Stimulated activated CD8-positive, alpha-beta memory T cell treated with anti-CD3 and anti-CD28 coated beads, Interleukin-15, amount 100 ng/mL, for 48 hours (primary cell): ENCODE results near the gene NAXE.
"Not testable (repeated sequence)": the region's sequence is repeated elsewhere in the genome, so short reads cannot be mapped to it uniquely, and the experiment has no call there.

Experiments
- DNase-seq, 2 donors: peaks; one replicate each; pipeline ENCODE4 v3.0.0-alpha.2; 2020; ENCODE audit warnings: low read depth in 2 of 2

NAXE gene

DNA sequence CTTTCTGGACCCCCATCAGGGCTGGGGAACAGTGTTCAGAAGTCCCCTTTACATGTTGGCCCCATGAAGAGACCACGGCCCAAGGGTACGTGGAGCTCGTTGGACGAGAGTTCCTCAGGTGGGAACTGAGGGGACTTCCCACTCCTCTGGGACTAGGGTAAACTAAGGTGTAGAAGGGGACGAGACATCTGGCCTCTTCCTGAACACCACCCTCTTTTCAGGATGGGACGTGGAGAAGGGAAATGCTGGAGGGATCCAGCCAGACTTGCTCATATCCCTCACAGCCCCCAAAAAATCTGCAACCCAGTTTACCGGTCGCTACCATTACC lies 2.0 kb downstream of the NAXE start:
- no peak for DNase-seq

DNA sequence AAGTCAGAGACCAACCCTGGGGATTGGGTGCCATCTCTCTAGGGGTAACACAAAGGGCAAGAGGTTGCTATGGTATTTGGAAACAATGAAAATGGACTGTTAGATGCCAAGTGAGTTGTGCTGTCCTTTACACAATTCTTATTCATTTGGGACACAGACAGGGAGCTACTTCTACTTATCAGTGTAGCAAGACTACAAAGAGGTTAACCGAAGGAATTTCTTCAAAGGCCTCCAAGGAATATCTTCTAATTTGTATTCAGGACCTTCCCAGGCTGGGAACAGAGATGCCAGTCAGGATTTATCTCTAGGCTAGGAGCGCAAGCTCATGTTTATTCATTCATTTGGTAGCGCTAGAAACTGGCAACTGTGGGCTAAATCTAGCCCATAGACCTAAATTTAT lies 2.6 kb downstream of the NAXE start:
- no peak for DNase-seq

DNA sequence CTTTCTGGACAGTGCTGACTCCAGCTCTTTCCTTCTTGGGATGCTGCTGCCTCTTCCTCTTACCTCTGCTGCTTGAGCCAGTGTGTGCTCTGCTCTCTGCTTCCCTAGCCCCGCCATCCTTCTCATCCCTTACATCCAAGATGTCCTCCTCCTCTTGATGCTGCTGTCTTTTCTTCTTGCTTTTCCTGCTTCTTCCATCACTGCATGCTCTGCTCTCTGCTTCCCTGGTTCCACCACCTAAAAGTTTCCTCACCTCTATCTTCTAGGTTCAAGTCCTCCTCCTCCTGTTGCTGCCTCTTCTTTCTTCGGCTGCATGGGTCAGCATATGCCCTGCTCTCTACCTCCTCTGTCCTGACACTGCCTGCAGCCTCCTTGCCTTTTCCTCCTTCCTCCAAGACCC lies 3.4 kb downstream of the NAXE start:
- DNase-seq, result no peak

DNA sequence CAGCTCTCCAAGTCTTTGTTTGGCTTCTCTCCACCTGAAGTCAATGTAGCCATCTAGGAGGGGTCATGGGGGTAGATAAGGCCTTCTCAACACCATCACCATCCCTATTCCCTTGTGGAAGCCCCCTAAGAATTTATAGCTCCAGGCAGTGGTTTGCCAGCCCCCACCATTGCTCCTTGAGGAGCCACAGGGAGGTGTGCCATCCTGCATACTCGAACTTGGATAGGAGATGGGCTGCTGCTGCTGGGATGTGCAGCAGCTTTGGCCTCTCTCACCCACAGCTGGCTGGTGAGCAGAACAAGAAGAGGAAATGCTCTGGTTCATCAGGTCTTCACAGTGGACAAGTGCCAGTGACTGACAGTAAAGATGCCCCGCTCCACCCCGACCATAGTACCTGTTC lies 4.8 kb downstream of the NAXE start:
- no peak for DNase-seq

DNA sequence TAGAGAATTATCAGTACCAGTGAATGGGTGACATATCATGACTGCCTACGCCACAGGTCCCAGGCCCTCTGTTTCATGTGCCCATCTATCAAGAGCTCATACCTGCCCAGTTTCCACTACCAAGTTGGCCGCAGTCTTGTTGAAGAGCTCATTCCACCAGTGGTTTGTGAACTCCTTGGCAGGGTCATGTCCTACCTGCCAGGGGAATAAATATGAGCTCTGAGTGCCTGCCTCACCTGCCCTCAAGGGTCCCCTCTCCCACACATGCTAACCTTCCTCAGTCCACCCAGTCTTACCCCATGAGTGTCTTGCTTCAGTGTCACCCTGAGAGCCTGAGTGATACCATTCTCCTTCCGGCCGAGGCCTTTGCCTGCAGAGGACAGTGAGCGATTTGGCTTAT lies 6.5 kb downstream of the NAXE start:
- no peak for DNase-seq

DNA sequence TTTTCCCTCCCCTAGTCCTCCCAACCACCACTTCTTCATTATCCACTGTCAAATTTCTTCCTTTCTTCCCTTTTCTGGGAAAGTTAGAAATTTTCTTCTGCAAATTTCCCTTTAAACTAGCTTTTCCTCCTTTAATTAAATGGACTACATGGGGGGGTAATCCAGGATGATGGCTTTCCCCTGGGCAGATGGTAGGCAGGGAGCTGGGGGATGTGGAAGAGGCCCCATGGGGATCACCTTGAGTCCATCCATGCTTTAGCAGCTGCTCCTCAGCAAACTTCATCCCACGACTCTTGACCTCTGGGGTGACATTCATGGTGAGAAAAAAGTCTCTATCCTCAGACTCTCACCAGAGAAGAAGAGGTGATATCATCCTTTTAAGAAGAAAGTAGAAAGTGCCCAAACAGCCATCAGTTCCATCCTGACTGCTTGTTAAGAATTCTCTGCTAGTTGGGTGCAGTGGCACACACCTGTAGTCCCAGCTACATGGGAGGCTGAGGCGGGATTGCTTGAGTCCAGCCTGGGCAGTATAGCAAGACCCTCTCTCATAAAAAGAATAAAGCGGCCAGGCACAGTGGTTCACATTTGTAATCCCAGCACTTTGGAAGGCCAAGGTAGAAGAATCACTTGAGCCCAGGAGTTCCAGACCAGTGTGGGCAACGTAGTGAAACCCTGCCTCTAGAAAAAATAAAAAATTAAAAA lies 7.3 kb downstream of the NAXE start:
- no peak for DNase-seq

DNA sequence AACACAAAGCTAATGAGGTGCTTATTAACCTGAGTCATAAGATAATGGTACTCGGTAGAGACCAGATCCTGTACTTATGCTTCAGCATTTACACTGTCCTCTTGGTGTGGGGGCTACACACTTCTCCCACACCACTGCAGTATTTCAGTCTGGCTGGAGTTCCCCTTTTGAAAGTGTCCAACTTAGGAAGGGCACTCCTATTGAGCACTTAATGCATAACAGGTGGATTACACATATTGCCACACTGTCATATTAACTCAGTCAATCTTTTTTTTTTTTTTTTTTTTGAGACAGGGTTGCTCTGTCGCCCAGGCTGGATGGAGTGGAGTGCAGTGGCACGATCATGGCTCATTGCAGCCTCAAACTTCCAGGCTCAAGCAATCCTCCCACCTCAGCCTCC lies 8.2 kb downstream of the NAXE start:
- no peak for DNase-seq

DNA sequence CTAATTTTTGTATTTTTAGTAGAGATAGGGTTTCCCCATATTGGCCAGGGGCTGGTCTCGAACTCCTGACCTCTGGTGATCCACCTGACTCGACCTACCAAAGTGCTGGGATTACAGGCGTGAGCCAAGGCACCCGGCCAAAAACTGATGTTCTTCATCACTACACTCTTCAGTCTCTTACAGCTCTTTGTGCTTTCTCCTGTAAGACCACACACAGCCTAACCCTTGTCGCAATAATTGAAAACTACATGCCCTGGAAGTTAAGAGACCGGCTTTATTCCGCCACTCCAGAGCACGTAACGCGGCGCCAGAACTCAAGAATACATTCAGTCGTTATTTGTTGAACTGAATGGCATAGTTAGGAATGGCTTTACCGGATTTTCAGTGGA lies 9.2 kb downstream of the NAXE start:
- no peak for DNase-seq

DNA sequence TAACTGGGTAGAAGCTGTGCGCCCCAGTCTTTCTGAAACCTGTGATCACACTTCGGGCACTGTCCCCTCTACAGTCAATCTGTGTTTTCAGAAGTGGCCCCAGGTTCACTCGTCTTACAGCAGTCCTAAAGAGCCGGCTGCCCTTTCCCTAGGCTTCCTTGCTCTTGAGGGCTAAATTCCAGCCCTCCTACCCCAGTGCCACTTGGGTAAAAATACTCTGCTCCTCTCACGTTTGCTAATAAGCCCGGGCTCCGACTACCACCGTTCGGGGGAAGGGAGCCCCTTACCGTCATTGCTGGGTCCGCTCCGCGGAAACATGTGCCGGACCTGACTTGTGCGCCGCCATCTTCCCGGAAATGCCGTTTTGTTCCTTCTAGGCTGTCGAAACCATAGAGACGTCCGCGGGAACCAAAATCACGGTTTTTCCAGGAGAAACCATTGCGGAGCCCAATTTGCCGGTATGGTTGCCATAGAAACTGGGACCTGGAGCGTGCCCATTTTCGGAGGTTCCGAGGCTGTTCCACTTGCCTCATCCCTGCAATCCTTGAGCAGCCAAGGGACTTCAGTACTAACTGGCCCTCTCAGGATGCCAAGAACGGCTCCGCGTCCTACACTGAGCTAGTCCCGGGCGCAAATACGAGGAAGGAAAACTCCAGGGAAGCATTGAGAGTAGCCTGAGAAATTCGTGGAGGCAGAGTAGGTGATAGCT lies 9.7 kb downstream of the NAXE start, which contains the start of gene GPATCH4:
GPATCH4 (minus strand) TSS at position 358 of the 709 bp plus-strand sequence.
- peak; percentile 71 to 72 for DNase-seq

DNA sequence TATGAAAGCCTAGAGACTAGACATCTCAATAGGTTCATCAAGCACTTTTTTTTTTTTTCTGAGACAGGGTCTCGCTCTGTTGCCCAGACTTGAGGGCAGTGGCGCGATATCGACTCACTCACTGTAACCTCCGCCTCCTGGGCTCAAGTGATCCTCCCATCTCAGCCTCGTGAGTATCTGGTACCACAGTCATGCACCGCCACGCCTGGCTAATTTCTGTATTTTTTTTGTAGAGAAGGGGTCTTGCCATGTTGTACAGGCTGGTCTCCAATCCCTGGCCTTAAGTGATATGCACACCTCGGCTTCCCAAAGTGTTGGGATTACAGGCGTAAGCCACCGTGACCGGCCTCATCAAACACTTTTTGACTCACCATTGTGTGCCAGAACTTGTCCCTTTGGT lies 10.3 kb downstream of the NAXE start:
- DNase-seq, result no peak

DNA sequence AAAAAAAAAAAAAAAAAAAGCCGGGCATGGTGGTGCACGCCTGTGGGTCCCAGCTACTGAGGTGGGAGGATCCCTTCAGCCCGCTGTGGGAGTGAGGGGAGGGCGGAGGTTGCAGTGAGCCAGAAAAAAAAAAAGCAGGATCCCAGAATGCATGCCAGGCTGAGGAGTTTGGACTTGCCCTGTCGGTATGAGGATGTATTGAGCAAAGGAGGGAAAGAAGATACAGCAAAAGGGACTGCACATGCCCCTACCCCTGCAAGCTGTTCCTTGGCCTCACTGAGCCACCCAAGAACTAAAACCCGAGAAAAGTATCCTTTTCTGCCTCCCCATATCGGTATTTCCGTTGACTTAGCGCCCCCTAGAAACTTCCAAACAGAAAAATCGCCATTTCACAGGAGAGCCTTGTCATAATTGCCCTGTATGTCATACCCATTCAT lies 11.0 kb downstream of the NAXE start:
- no peak for DNase-seq

DNA sequence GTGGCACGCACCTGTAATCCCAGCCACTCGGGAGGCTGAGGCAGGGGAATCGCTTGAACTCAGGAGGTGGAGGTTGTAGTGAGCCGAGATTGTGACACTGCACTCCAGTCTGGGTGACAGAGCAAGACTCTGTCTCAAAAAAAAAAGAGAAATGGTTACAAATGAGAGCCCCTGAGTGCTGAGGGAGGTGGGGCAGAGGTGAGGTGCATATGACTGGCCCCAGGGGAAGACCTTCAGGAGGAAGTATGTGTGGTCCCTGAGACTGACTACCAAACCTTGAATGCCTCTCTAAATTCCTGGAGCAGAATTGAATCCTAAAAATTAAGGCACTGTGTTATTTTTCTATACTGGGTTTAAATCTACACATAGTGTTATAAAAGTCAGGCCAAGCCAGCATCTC lies 15.8 kb downstream of the NAXE start:
- DNase-seq, result not testable (repeated sequence)

DNA sequence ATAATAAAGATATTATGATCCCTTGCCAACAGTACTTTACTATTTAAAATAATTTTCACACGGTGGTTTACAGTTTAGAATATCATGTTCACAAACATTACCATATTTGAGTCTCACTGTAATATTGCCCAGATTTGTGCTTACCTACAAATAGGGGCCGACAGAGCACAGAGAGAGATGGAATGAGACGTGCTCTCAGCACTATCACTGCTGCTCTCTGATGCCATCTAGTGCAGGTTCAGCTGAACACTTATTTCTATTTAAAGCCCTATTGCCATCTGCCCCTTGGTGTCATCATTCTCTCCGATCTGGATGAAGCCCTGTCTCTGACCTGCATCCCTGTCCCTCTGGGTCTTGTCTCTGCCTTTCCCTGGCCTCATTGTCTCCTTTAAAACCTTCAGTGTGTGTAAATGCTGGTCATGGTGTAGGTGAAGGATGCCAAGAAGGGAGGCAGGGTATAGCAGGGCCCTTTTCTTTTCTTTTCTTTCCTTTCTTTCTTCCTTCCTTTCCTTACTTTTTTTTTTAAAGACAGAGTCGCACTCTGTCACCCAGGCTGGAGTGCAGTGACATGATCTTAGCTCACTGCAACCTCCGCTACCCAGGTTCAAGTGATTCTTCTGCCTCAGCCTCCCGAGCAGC lies 16.6 kb downstream of the NAXE start:
- peak in 1 of 2 donors; percentile 32 for DNase-seq

DNA sequence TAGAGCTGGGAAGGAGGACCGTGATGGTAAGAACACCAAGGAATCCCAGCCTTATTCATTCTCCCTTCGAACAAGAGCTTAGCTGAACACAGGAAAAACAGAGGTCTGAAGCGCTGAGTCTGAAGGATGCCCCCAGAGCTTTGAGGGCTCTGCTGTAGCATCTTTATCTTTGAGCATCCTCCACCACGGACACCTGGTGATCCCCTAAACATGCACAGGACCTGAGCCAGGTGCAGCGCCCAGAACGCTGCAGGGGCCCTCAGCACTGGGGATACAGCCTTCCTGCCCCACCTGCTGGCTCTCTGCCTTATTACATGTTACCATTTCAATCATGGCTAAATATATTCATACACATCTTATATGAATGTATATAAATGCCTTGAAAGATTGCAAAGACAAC lies 17.4 kb downstream of the NAXE start:
- no peak for DNase-seq

DNA sequence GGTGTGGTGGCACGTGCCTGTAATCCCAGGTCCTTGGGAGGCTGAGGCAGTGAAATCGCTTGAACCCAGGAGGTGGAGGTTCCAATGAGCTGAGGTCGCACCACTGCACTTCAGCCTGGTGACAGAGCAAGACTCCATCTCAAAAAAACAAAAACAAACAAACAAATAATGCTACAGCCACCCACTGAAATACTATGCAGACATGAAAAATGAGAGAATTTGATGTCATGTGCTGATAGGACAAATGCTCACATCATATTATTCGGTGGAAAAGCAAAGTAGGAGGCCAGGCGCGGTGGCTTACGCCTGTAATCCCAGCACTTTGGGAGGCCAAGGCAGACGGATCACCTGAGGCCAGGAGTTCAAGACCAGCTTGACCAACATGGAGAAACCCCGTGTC lies 18.5 kb downstream of the NAXE start:
- not testable (repeated sequence) for DNase-seq

DNA sequence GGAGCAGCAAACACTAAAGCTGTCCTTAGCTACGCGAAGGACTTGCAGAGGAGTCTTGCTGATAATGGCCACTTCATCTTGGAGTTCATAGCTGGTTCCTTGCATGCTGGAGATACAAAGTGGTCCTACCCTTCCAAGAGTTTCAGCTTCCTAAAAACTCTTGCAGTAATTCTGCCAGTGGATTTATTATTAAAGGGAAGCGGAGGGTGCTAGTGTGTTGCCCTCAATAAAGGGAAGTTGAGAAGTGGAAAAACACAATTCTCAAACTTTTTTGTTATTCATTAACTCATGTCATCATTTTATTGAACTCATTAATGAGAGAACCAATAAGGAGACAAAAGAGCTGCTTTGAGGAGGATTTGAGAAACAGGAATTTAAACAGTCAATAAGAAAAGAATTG lies 21.1 kb downstream of the NAXE start:
- DNase-seq, result no peak

DNA sequence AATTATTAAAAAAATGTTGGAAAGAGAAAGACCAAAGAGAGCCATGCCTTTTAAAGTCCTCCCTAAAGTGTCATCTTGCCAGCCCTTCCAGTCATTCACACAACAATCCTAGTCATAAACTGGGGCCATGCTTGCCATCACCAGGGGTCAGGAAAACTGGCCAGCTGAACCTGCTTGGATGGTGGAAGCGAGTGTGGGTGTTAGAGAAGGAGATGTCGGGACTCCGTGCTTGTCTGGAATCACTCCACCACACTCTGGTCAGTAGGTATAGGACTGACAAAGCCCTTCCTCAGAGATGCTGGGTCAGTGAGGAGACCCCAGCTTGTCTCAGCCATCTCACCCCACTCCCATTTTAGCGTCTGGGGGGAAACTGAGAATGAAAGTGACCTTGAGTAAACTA lies 24.4 kb downstream of the NAXE start:
- DNase-seq, result no peak

DNA sequence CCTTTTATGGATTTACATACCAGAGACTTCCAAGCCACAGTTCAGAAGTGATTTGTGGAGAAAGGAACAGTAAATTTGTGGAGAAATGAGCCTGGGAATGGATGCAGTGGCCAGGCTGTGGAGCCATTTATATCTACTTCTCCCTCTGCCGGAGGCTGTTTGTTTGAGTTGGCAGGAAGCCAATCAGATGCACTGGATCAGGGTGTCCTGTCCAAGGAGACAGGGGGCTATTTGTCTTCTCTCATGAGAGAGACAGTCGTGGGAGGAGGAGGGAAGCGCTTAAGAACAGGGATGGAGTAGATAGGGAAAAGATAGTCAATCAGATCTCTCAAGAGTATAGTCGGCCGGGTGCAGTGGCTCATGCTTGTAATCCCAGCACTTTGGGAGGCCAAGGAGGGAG lies 24.9 kb downstream of the NAXE start:
- no peak for DNase-seq

DNA sequence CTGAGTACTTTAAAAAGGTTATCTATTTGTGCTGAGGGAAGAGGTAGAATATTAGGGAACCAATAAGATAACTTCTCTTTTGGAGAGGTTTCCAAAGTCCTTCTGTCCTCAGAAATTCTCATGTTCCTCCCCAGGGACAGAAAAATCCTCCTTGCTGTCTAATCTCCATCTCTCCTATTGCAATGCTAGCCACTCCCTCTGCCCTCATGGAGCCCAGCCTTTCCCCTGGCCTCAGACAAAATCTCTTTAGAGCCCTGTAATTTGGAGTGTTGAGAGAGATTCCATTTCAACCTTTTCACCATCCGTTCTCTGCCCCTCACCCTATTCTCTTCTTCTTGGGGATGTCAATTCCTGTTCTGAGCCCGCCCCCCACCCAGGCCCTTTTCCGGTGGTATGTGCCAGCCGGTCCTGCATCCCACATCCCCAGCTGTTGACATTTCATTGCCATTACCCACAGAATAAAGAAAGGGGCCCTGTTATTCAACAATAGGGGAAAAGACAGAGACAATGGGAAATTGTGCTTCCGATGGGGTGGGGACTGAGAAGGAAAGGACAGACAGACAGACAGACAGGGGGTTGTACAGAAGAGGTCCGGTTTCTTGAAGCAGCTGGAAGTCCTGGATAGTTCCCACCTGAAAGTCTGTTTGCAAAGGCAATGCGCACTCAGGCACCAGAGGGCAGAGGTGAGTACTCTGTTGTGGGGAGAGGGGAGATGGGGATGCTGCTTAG lies 27.4 kb downstream of the NAXE start, which contains the start of gene HAPLN2:
HAPLN2 (plus strand) TSS at position 563 of the 729 bp plus-strand sequence. CDS start 4,076 bp downstream, outside the sequence.
- DNase-seq, result no peak

DNA sequence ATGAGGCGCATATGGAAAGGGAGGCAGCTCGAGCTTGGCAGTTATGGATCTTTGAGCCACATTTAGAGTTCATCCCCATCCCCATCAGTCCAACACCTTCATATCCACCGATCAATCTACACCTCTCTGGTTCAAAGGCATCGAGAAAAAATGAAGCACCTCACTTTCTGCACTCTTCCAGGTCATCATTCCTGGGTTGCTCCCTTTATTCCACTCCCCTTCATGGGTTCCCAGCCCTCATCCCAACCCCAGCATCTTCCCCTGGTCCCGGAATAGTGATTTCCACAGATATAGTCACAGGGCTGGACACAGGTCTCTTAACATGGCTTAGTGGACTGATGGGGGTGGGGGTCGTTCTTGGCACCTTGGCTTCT lies 28.0 kb downstream of the NAXE start:
- DNase-seq, result no peak

DNA sequence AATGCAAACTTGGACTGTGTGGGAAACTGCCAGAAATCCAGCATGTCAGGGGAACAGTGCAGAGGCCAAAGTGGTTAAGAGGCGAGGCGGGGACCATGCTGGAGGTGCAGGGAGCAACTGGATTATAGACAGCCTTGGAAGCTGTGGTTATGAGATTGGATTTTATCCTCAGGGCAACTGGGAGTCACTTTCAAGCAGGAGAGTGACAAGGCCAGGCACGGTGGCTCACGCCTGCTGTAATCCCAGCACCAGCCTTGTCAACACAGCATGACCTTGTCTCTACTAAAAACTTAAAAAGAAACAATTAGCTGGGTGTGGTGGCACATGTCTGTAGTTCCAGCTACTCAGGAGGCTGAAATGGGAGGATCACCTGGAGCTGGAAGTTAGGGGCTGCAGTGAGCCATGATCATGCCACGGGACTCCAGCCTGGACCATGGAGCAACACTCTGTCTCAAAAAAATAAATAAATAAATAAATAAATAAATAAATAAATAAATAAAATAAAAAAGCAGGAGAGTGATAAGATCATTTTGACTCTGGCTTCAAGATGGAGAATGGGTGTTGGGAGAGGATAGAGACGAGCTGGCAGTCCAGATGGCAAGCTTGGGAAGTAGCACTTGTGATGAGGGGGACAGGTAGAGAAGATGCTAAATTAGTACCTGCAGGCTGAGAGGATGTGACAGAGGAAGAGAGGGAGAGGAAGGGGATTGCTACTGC lies 31.2 kb downstream of the NAXE start:
- DNase-seq, result no peak
